Measurements from ENCODE around the gene PCSK7. TPM values are rescaled to one million over a fixed set of nuclear protein-coding genes. Genes with fewer than 3 reads are reported as not detected.

PCSK7 gene
- total RNA-seq, 2 donors from 2014 or later, result 111 to 195 TPM

GRCh38 chr11:117189941-117190544, 41.8 kb downstream of the PCSK7 start:
- intact Hi-C loops (cut with DNase I), result no loop called here
- no peaks in the 10 kb centered on the region for H3K9me3 ChIP-seq
- H3K36me3 ChIP-seq, result no peaks in the 10 kb centered on the region
- no peak overlapping the region for H3K4me3 ChIP-seq
- H3K27me3 ChIP-seq, result no peaks in the 10 kb centered on the region
- no peak for DNase-seq
- H3K4me1 ChIP-seq, result no peaks in the 10 kb centered on the region
- no peak for TF ChIP-seq CTCF (IDR thresholded peaks at IDR 0.05)
- H3K27ac ChIP-seq, result no peak overlapping the region
- H3K9ac ChIP-seq (ENCODE audit: low read depth in 2 of 2, low read length in 2 of 2), result peak overlapping the region in 1 of 2 donors; percentile 12

DNA sequence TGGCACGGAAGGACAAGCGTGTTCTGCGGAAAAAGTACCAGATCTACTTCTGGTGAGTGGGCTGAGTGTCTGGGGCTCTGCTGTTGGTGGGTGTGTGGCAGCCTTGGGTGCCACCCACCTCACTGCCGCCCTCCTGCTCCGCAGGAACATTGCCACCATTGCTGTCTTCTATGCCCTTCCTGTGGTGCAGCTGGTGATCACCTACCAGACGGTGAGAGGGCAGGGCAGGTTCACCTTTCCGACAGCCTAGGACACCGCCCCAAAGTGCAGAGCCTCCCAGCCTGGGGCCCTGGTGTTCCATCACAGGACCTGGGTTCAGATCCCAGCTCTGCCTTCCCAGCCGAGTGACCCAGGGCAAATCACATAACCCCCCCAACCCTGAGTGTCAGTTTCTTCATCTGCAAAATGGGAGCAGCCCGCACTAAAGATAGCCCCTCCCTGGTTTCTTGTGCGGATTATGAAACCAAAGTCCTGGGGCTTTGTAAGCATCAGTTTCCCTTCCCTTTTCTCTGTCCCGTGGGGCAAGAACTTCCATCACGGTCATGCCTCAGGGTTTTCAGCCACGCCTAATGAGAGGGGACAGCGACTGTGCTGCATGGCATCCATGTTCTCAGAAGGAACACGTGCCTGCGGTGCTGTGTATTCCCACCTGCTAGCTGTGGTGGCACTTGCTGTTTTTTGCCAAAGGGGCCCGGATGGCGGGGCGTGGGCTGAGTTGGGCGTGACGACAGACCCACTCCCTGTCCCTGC, 42.5 kb downstream of the PCSK7 start:
- no peak for TF ChIP-seq CTCF (IDR thresholded peaks at IDR 0.05)
- Histone ChIP-seq H3K27ac (no peak overlapping the region), H3K9me3 (no peaks in the 10 kb centered on the region), H3K4me1 (no peaks in the 10 kb centered on the region), H3K36me3 (no peaks in the 10 kb centered on the region), H3K27me3 (no peaks in the 10 kb centered on the region), H3K9ac (ENCODE audit: low read depth in 2 of 2, low read length in 2 of 2) (no peak overlapping the region), H3K4me3 (no peak overlapping the region)
- intact Hi-C loops (cut with DNase I), result no loop called here
- peak; percentile 33 for DNase-seq

GRCh38 chr11:117188620-117189081, 43.2 kb downstream of the PCSK7 start:
- H3K4me1 ChIP-seq, result no peaks in the 10 kb centered on the region
- TF ChIP-seq CTCF (IDR thresholded peaks at IDR 0.05), result no peak
- no peaks in the 10 kb centered on the region for H3K27me3 ChIP-seq
- H3K9me3 ChIP-seq, result no peaks in the 10 kb centered on the region
- H3K9ac ChIP-seq (ENCODE audit: low read depth in 2 of 2, low read length in 2 of 2), result no peak overlapping the region
- no peak overlapping the region for H3K4me3 ChIP-seq
- peak; percentile 25 for DNase-seq
- H3K27ac ChIP-seq, result no peak overlapping the region
- intact Hi-C loops (cut with DNase I), result no loop called here
- no peaks in the 10 kb centered on the region for H3K36me3 ChIP-seq

DNA sequence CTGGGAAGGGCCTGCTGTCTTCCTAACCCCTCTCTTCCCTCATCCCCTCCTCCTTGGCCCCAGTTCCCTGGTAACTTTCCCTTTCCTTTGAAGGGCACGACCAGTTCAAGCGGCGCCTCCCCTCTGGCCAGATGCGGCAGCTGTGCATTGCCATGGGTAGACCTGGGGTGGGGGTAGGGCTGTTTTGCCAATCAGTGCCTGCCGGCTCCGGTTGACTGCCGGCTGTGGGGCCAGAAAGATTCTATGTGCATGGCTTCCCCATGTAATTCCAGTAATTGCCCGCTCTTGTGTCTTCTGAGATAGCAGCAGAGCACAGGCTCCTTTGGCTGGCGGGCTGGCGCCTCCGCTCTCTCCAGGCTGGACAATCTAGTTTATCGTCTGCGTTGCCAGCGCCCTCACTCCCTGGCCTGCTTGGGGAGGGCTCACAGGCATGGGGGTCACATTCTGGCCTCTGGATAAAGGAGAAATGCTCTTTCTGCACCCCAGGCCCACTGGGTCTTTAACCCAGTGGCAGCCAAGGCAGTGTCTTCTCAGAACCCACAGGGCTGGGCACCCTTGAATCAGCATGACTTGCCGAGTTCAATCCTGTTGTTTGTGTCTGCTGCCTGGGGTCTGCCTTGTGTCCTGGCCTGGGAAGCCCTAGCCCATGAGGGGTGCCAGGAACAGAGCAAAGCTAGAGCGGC, 43.9 kb downstream of the PCSK7 start:
- H3K9ac ChIP-seq (ENCODE audit: low read depth in 2 of 2, low read length in 2 of 2), result peak overlapping the region in 1 of 2 donors; percentile 26
- intact Hi-C loops (cut with DNase I), result no loop called here
- DNase-seq, result peak; percentile 21
- H3K36me3 ChIP-seq, result no peaks in the 10 kb centered on the region
- H3K9me3 ChIP-seq, result no peaks in the 10 kb centered on the region
- H3K27me3 ChIP-seq, result no peaks in the 10 kb centered on the region
- no peak overlapping the region for H3K27ac ChIP-seq
- no peak for TF ChIP-seq CTCF (IDR thresholded peaks at IDR 0.05)
- no peak overlapping the region for H3K4me3 ChIP-seq
- no peaks in the 10 kb centered on the region for H3K4me1 ChIP-seq

DNA sequence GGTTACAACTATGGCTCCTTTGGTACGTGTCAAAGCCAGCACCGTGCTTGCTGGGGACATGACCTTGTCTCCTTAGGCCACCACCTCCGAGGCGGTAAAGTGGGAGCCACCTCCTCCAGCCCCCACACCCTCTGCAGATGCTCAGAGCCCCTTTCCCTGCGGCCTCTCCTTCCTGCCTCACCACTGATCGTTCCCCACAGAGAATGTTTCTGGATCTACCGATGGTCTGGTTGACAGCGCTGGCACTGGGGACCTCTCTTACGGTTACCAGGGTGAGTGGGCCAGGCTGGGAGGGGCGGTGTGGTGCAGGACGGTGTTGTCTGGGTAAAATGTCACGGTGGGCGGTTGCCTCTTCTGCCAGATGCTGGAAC, 44.5 kb downstream of the PCSK7 start:
- H3K27me3 ChIP-seq, result no peaks in the 10 kb centered on the region
- no peak for TF ChIP-seq CTCF (IDR thresholded peaks at IDR 0.05)
- no peak overlapping the region for H3K27ac ChIP-seq
- DNase-seq, result peak; percentile 16
- H3K4me3 ChIP-seq, result no peak overlapping the region
- no peaks in the 10 kb centered on the region for H3K36me3 ChIP-seq
- no peaks in the 10 kb centered on the region for H3K4me1 ChIP-seq
- H3K9me3 ChIP-seq, result no peaks in the 10 kb centered on the region
- H3K9ac ChIP-seq (ENCODE audit: low read depth in 2 of 2, low read length in 2 of 2), result peak overlapping the region in 1 of 2 donors; percentile 26
- intact Hi-C loops (cut with DNase I), result no loop called here

All from colonic mucosa (tissue), 4 donors.